SH-SY5Y (cell line): ENCODE results near the gene OPA3.

ENCODE experiments used
- GATA2 ChIP-seq: IDR thresholded peaks from 2 replicates; pipeline ENCODE4 v1.6.1; 2011; ENCODE audit warnings: mild to moderate bottlenecking, low read depth, low read length
- GATA3 ChIP-seq: IDR thresholded peaks from 2 replicates; pipeline ENCODE4 v1.6.1; 2011; ENCODE audit warnings: low read depth, mild to moderate bottlenecking, low read length, moderate library complexity

The OPA3 gene

DNA sequence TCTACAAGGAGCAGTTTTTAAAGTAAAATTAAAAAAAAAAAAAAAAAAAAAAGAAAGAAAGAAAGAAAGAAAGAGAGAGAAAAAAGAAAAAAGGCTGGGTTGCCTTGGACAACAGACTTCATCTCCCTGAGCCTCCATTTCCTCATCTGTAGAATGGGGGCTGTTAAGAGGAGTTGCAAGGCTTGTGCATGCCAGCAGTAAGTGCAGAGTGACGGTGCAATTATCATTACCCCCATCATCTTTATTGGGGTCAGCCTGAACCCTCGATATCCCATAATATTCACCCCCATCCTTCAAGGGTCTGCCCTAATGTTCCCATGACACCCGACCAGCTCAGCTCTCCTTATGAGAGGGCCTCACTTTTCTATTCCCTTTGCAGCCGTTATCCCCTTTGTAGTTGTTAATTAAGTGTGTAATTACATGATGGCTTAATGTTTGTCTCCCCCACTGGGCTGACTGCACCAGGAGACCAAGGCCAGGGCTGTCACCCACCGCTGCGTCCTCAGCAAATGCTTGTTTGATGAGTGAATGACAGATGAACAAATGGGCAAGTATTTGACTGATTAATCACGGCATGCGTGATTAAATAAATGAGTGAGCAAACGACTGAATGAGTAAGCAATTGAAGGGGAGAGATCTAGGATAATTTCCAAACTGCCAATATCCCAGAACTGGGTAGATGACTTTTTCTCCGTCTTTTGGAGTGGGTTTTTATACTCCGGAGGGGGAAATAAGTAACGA is 106.7 kb downstream of the OPA3 start:
- TF ChIP-seq GATA3 (no peak), GATA2 (no peak)
